Fibroblast of villous mesenchyme (primary cell): ENCODE results near the gene ZNF212. TPM values are rescaled to one million over a fixed set of nuclear protein-coding genes. Genes with fewer than 3 reads are reported as not detected.
"Not testable (repeated sequence)": the region's sequence is repeated elsewhere in the genome, so short reads cannot be mapped to it uniquely, and the experiment has no call there.

Source experiments
- DNase-seq: peaks from one replicate; pipeline ENCODE4 v3.0.0-alpha.2; 2010; ENCODE audit warnings: low read depth
- H3K4me3 ChIP-seq: 2 replicates; pipeline ENCODE4 v1.5.1; 2011; ENCODE audit warnings: low read depth, mild to moderate bottlenecking, low read length
- CTCF ChIP-seq: IDR thresholded peaks from 2 replicates; pipeline ENCODE4 v1.5.1; 2012; ENCODE audit warnings: low read depth, mild to moderate bottlenecking, low read length; ENCODE audit not compliant: insufficient read depth
- total RNA-seq: library from RNA; depleted of rRNA; stranded (reverse); fragments of >200 nt; gene quantifications from 2 replicates; pipeline ENCODE4 v1.2.3, GENCODE V29; 2012

The ZNF212 gene
- total RNA-seq, 1 donor, result 6.5 TPM

GRCh38 chr7:149226840-149227494 lies 12.5 kb upstream of the ZNF212 start:
- no peak for TF ChIP-seq CTCF
- DNase-seq, result no peak
- H3K4me3 ChIP-seq, result no peak overlapping the region

- DNase-seq, result no peak
- H3K4me3 ChIP-seq, result no peak overlapping the region
- TF ChIP-seq CTCF, result no peak
These were observed 10.5 kb upstream of the ZNF212 start for GRCh38 chr7:149228831-149229471.

- no peak for TF ChIP-seq CTCF
- H3K4me3 ChIP-seq, result no peak overlapping the region
- no peak for DNase-seq
These were observed 9.9 kb upstream of the ZNF212 start for GRCh38 chr7:149229526-149229925.

GRCh38 chr7:149232362-149232761 lies 7.1 kb upstream of the ZNF212 start:
- DNase-seq, result no peak
- no peak overlapping the region for H3K4me3 ChIP-seq
- no peak for TF ChIP-seq CTCF

- peak; percentile 66 for DNase-seq
- H3K4me3 ChIP-seq, result not testable (repeated sequence)
These were observed 5.7 kb upstream of the ZNF212 start for GRCh38 chr7:149233655-149234204.

GRCh38 chr7:149237502-149237901 lies 1.9 kb upstream of the ZNF212 start:
- no peak for TF ChIP-seq CTCF

GRCh38 chr7:149238051-149238450 lies 1.4 kb upstream of the ZNF212 start:
- DNase-seq, result no peak
- H3K4me3 ChIP-seq, result no peak overlapping the region
- no peak for TF ChIP-seq CTCF

More at GRCh38 chr7:149237502-149237901, 1.9 kb upstream of the ZNF212 start:
- no peak for DNase-seq
- H3K4me3 ChIP-seq, result no peak overlapping the region
